Hepatocyte (in vitro differentiated cells): ENCODE data around the gene SH3BP1. TPM values are rescaled to one million over a fixed set of nuclear protein-coding genes. Genes with fewer than 3 reads are reported as not detected.

Experiments
- DNase-seq: peaks from one replicate; pipeline ENCODE4 v3.0.0-alpha.2; 2016; ENCODE audit warnings: low spot score
- H2AFZ ChIP-seq: fragments of 200-600 bp; sonication (generic); 2 replicates; pipeline ENCODE4 v1.6.0; 2016; ENCODE audit warnings: antibody characterized with exemption, mild to moderate bottlenecking
- H3K27ac ChIP-seq: fragments of 200-600 bp; sonication (generic); 2 replicates; pipeline ENCODE4 v1.5.1; 2016; ENCODE audit warnings: mild to moderate bottlenecking
- H3K27me3 ChIP-seq: fragments of 200-600 bp; sonication (generic); 2 replicates; pipeline ENCODE4 v1.6.1; 2016
- H3K36me3 ChIP-seq: fragments of 200-600 bp; sonication (generic); replicated peaks from 2 replicates; pipeline ENCODE4 v1.5.1; 2016; ENCODE audit warnings: low read depth; ENCODE audit not compliant: insufficient read depth
- H3K4me1 ChIP-seq: fragments of 200-600 bp; sonication (generic); 2 replicates; pipeline ENCODE4 v1.5.1; 2016; ENCODE audit warnings: mild to moderate bottlenecking, moderate library complexity; ENCODE audit not compliant: insufficient read depth
- H3K4me2 ChIP-seq: fragments of 200-600 bp; sonication (generic); 2 replicates; pipeline ENCODE4 v1.6.0; 2016
- H3K4me3 ChIP-seq: fragments of 200-600 bp; sonication (generic); 2 replicates; pipeline ENCODE4 v1.5.1; 2016; ENCODE audit warnings: mild to moderate bottlenecking
- H3K79me2 ChIP-seq: fragments of 200-600 bp; sonication (generic); 2 replicates; pipeline ENCODE4 v1.6.0; 2017; ENCODE audit warnings: mild to moderate bottlenecking
- H3K9me2 ChIP-seq: fragments of 200-600 bp; sonication (generic); replicated peaks from 2 replicates; pipeline ENCODE4 v1.6.0; 2017; ENCODE audit warnings: mild to moderate bottlenecking; ENCODE audit not compliant: insufficient read depth
- H3K9me3 ChIP-seq: fragments of 200-600 bp; sonication (generic); 2 replicates; pipeline ENCODE4 v1.5.1; 2016; ENCODE audit warnings: low read depth, mild to moderate bottlenecking
- H4K20me1 ChIP-seq: fragments of 200-600 bp; sonication (generic); 2 replicates; pipeline ENCODE4 v1.6.0; 2016; ENCODE audit warnings: mild to moderate bottlenecking; ENCODE audit not compliant: insufficient read depth, poor library complexity, severe bottlenecking
- CTCF ChIP-seq: fragments of 200-600 bp; sonication (generic); IDR thresholded peaks from 2 replicates; pipeline ENCODE4 v1.5.1; 2016; ENCODE audit warnings: antibody characterized with exemption, mild to moderate bottlenecking; ENCODE audit not compliant: poor library complexity
- EZH2 ChIP-seq: fragments of 200-600 bp; sonication (generic); IDR thresholded peaks from 2 replicates; pipeline ENCODE4 v1.6.1; 2016; ENCODE audit warnings: antibody characterized with exemption, mild to moderate bottlenecking, borderline replicate concordance
- EZH2phosphoT487 ChIP-seq: fragments of 200-600 bp; sonication (generic); IDR thresholded peaks from one replicate; pipeline ENCODE4 v1.6.1; 2018; ENCODE audit warnings: antibody characterized with exemption, mild to moderate bottlenecking, low read depth, moderate library complexity; ENCODE audit not compliant: unreplicated experiment, severe bottlenecking
- WGBS: methylation state at CpG from one replicate; pipeline ENCODE4 v1.1.6; 2016; ENCODE audit warnings: low lambda C conversion rate; ENCODE audit errors: missing lambda C conversion rate; 5-methylcytosine and 5-hydroxymethylcytosine counted together
- polyA plus RNA-seq: library from polyadenylated mRNA; unstranded; fragments of >200 nt; fragmentation: Nextera tagmentation; extraction: Ambion mirVana; gene quantifications from 2 replicates; pipeline ENCODE4 v1.2.1, GENCODE V29; 2016
- total RNA-seq: library from RNA; depleted of rRNA; stranded (reverse); fragments of >200 nt; gene quantifications from 2 replicates; pipeline ENCODE4 v1.2.3, GENCODE V29; 2014

Gene SH3BP1
- total and polyA plus RNA-seq, 2 experiments from 2014 or later = 12.3 to 14.0 TPM

- no peak overlapping the region for H3K4me3 ChIP-seq
Observed at GRCh38 chr22:37610480-37611129, 28.9 kb upstream of the SH3BP1 start.

GRCh38 chr22:37611207-37611606 is 28.3 kb upstream of the SH3BP1 start:
- H3K27ac ChIP-seq = no peak overlapping the region

More at GRCh38 chr22:37610480-37611129, 28.9 kb upstream of the SH3BP1 start:
- H3K36me3 ChIP-seq = no peaks in the 10 kb centered on the region
- no peaks in the 10 kb centered on the region for H3K27me3 ChIP-seq
- H3K4me1 ChIP-seq = peaks cover 24% of the 10 kb centered on the region
- H3K79me2 ChIP-seq = peaks cover 28% of the 10 kb centered on the region
- no peak for TF ChIP-seq EZH2
- peak overlapping the region; percentile 95 for H3K27ac ChIP-seq
- DNase-seq = no peak
- no peak overlapping the region for H2AFZ ChIP-seq
- WGBS = 90% methylated on average over 15 of the region's 15 CpGs
- peak overlapping the region; percentile 94 for H3K4me2 ChIP-seq
- no peaks in the 10 kb centered on the region for H3K9me3 ChIP-seq
- no peaks in the 10 kb centered on the region for H4K20me1 ChIP-seq
- H3K9me2 ChIP-seq = no peaks in the 10 kb centered on the region

GRCh38 chr22:37616201-37617083 is 23.0 kb upstream of the SH3BP1 start:
- H4K20me1 ChIP-seq = no peaks in the 10 kb centered on the region
- H3K4me2 ChIP-seq = no peak overlapping the region
- no peaks in the 10 kb centered on the region for H3K9me2 ChIP-seq
- H3K79me2 ChIP-seq = peaks cover 5% of the 10 kb centered on the region
- TF ChIP-seq EZH2phosphoT487 (no peak), CTCF (no peak), EZH2 (no peak)
- no peaks in the 10 kb centered on the region for H3K36me3 ChIP-seq
- no peaks in the 10 kb centered on the region for H3K9me3 ChIP-seq
- no peak for DNase-seq
- H3K27ac ChIP-seq = no peak overlapping the region
- no peak overlapping the region for H3K4me3 ChIP-seq
- no peaks in the 10 kb centered on the region for H3K4me1 ChIP-seq
- H3K27me3 ChIP-seq = no peaks in the 10 kb centered on the region
- H2AFZ ChIP-seq = no peak overlapping the region
- 96% methylated on average over 27 of the region's 27 CpGs for WGBS

More at GRCh38 chr22:37611207-37611606, 28.3 kb upstream of the SH3BP1 start:
- Histone ChIP-seq H3K4me3 (no peak overlapping the region), H4K20me1 (no peaks in the 10 kb centered on the region), H3K36me3 (no peaks in the 10 kb centered on the region), H3K79me2 (peaks cover 28% of the 10 kb centered on the region), H3K9me2 (no peaks in the 10 kb centered on the region), H3K4me1 (peaks cover 24% of the 10 kb centered on the region), H2AFZ (no peak overlapping the region), H3K4me2 (no peak overlapping the region), H3K9me3 (no peaks in the 10 kb centered on the region), H3K27me3 (no peaks in the 10 kb centered on the region)
- no peak for TF ChIP-seq CTCF
- no peak for TF ChIP-seq EZH2
- TF ChIP-seq EZH2phosphoT487 = no peak
- DNase-seq = peak; percentile 3
- WGBS = 92% methylated on average over 6 of the region's 6 CpGs

- Histone ChIP-seq H2AFZ (no peak overlapping the region), H3K27me3 (no peaks in the 10 kb centered on the region), H3K4me2 (no peak overlapping the region), H3K9me2 (no peaks in the 10 kb centered on the region), H3K36me3 (no peaks in the 10 kb centered on the region), H4K20me1 (no peaks in the 10 kb centered on the region), H3K79me2 (no peaks in the 10 kb centered on the region), H3K4me3 (no peak overlapping the region), H3K9me3 (no peaks in the 10 kb centered on the region), H3K4me1 (no peaks in the 10 kb centered on the region), H3K27ac (no peak overlapping the region)
- no peak for DNase-seq
- TF ChIP-seq EZH2 (no peak), CTCF (no peak), EZH2phosphoT487 (no peak)
- whole genome bisulfite sequencing = 100% methylated on average over 1 of the region's 1 CpG
Observed at GRCh38 chr22:37617431-37617830, 22.0 kb upstream of the SH3BP1 start.
